Sigmoid colon (tissue), 3 donors: ENCODE results near the gene IFI27L2.

Experiments
- POLR2A ChIP-seq, 2 donors: fragments of 450-650 bp; IDR thresholded peaks; one replicate each; pipeline ENCODE4 v1.6.1; 2016; ENCODE audit warnings: antibody characterized with exemption in 2 of 2, mild to moderate bottlenecking in 2 of 2, moderate library complexity in 2 of 2
- TF ChIP-seq, protein P1 (sequence below), 4 experiments: fragments of 450-650 bp in 3 of 4; fragments of 200-600 bp in 1 of 4; IDR thresholded peaks; one replicate each; pipeline ENCODE4 v1.5.1; 2016 to 2019; ENCODE audit warnings: antibody characterized with exemption in 4 of 4, mild to moderate bottlenecking in 3 of 4, moderate library complexity in 2 of 4

GRCh38 chr14:94114589-94115057 lies 14.8 kb downstream of the IFI27L2 start:
- TF ChIP-seq, protein P1, sequence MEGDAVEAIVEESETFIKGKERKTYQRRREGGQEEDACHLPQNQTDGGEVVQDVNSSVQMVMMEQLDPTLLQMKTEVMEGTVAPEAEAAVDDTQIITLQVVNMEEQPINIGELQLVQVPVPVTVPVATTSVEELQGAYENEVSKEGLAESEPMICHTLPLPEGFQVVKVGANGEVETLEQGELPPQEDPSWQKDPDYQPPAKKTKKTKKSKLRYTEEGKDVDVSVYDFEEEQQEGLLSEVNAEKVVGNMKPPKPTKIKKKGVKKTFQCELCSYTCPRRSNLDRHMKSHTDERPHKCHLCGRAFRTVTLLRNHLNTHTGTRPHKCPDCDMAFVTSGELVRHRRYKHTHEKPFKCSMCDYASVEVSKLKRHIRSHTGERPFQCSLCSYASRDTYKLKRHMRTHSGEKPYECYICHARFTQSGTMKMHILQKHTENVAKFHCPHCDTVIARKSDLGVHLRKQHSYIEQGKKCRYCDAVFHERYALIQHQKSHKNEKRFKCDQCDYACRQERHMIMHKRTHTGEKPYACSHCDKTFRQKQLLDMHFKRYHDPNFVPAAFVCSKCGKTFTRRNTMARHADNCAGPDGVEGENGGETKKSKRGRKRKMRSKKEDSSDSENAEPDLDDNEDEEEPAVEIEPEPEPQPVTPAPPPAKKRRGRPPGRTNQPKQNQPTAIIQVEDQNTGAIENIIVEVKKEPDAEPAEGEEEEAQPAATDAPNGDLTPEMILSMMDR (IDR thresholded peaks at IDR 0.05) = no peak
- TF ChIP-seq POLR2A (IDR thresholded peaks at IDR 0.05) = no peak
